H1 (cell line): ENCODE data around the gene SLC16A8. TPM values are rescaled to one million over a fixed set of nuclear protein-coding genes. Genes with fewer than 3 reads are reported as not detected.

Experiments used
- CTBP2 ChIP-seq: IDR thresholded peaks from 2 replicates; pipeline ENCODE4 v1.7.0; 2011; ENCODE audit warnings: borderline replicate concordance, mild to moderate bottlenecking, moderate library complexity, mixed read lengths, low read length; ENCODE audit not compliant: insufficient read depth, insufficient read length
- EZH2 ChIP-seq: fragments of 200-600 bp; sonication (generic); IDR thresholded peaks from 2 replicates; pipeline ENCODE4 v1.7.1; 2012; ENCODE audit warnings: low read depth, mild to moderate bottlenecking, moderate library complexity, low read length, inconsistent platforms; ENCODE audit not compliant: severe bottlenecking
- HDAC2 ChIP-seq, 2 experiments: fragments of 300-600 bp in 1 of 2; sonication (generic) in 1 of 2; IDR thresholded peaks; 2 replicates each; pipeline ENCODE4 v1.6.1; 2011 to 2012; ENCODE audit warnings: low read depth in 2 of 2, low read length in 2 of 2, mild to moderate bottlenecking in 2 of 2, moderate library complexity in 2 of 2, borderline replicate concordance in 1 of 2, inconsistent platforms in 1 of 2
- NRF1 ChIP-seq: IDR thresholded peaks from 2 replicates; pipeline ENCODE4 v1.6.1; 2011; ENCODE audit warnings: mild to moderate bottlenecking, low read depth, low read length, improper control_type of control experiment
- POLR2A ChIP-seq, 2 experiments: IDR thresholded peaks; 1 replicate in 1 of 2; 2 replicates in 1 of 2; pipeline ENCODE4 v1.6.1; 2011; ENCODE audit warnings: low read depth in 2 of 2, low read length in 2 of 2, mild to moderate bottlenecking in 2 of 2; ENCODE audit errors: control extremely low read depth in 1 of 2
- RBBP5 ChIP-seq: IDR thresholded peaks from 2 replicates; pipeline ENCODE4 v1.7.1; 2012; ENCODE audit warnings: low read depth, mild to moderate bottlenecking, inconsistent platforms, low read length, moderate library complexity, borderline replicate concordance
- SUZ12 ChIP-seq: fragments of 200-600 bp; sonication (generic); IDR thresholded peaks from 2 replicates; pipeline ENCODE4 v1.6.1; 2012; ENCODE audit warnings: mild to moderate bottlenecking, inconsistent platforms, low read length, moderate library complexity, mixed read lengths
- polyA plus RNA-seq, 7 experiments: library from polyadenylated mRNA; depleted of rRNA in 3 of 7; stranded (reverse) in 5 of 7; unstranded in 2 of 7; fragments of >200 nt in 5 of 7; fragments of 200-250 nt in 2 of 7; gene quantifications; 1 replicate in 5 of 7; 2 replicates in 1 of 7; 4 replicates in 1 of 7; pipeline versions ENCODE4 v1.2.1 to v1.2.3, GENCODE V29; 2011 to 2013; ENCODE audit warnings: missing spikeins in 2 of 7, mixed read lengths in 2 of 7
- total RNA-seq: library from RNA; stranded (reverse); fragmentation: NEBNext Ultra II Directional; extraction: Animal tissue kit (Norgen Biotek cat#: 25700); gene quantifications from 2 replicates; pipeline ENCODE4 v1.2.1, GENCODE V29; 2021

SLC16A8 gene
- total and polyA plus RNA-seq, 2 of the 8 experiments (the other 6 are each of a cell fraction or from before 2014, with no cell fraction given) = 0.70 TPM; not detected in 1

- no peak for TF ChIP-seq CTBP2
- TF ChIP-seq POLR2A (IDR thresholded peaks at IDR 0.05; ENCODE audit: control extremely low read depth in 1 of 2, low read depth in 2 of 2, low read length in 2 of 2) = no peak
- TF ChIP-seq NRF1 = peak; percentile 42
- TF ChIP-seq RBBP5 = peak; percentile 38; the same call in 1 of the 2 replicates
- peak; percentile 54 for TF ChIP-seq EZH2
- TF ChIP-seq HDAC2 (IDR thresholded peaks at IDR 0.05; ENCODE audit: borderline replicate concordance in 1 of 2, low read depth in 2 of 2, low read length in 2 of 2) = no peak; a peak in 1 of 4 replicates
- peak; percentile 64 for TF ChIP-seq SUZ12
Observed at GRCh38 chr22:38080850-38081635, 2.9 kb downstream of the SLC16A8 start (continued).
